HL-60/S4 treated with retinoic acid at 250 ng/mL for 4 days and 3 days (cell line): ENCODE results near the gene SECTM1.
"Not testable (repeated sequence)": the region's sequence is repeated elsewhere in the genome, so short reads cannot be mapped to it uniquely, and the experiment has no call there.

Experiments
- in situ Hi-C: fragments of 300-500 bp; cut with MboI; formaldehyde crosslinking; loops from 2 replicates; pipeline ENCODE4 v1.7.0; 2022; ENCODE audit warnings: low sequenced_read_pairs

The SECTM1 gene

GRCh38 chr17:82333279-82334171, at the start of gene SECTM1:
Gene SECTM1, minus strand, starts transcription at chr17:82333766. Its CDS starts 6,526 bp downstream, at chr17:82327240.
- in situ Hi-C loops: no loop called here

GRCh38 chr17:82382933-82383255, 49.3 kb upstream of the SECTM1 start:
- in situ Hi-C loops: no loop called here

- in situ Hi-C loops: not testable (repeated sequence)
Observed at GRCh38 chr17:82382220-82382932, 48.8 kb upstream of the SECTM1 start.

GRCh38 chr17:82381703-82382009, 48.1 kb upstream of the SECTM1 start:
- in situ Hi-C loops: not testable (repeated sequence)

- in situ Hi-C loops: no loop called here
Observed at GRCh38 chr17:82380860-82381702, 47.5 kb upstream of the SECTM1 start.

GRCh38 chr17:82378741-82379021, 45.1 kb upstream of the SECTM1 start:
- in situ Hi-C loops: no loop called here

GRCh38 chr17:82377924-82378740, 44.6 kb upstream of the SECTM1 start:
- in situ Hi-C loops: no loop called here

GRCh38 chr17:82377294-82377693, 43.7 kb upstream of the SECTM1 start:
- in situ Hi-C loops: not testable (repeated sequence)

- in situ Hi-C loops: no loop called here
Observed at GRCh38 chr17:82376042-82376730, 42.6 kb upstream of the SECTM1 start.

GRCh38 chr17:82375359-82376041, 41.9 kb upstream of the SECTM1 start:
- in situ Hi-C loops: no loop called here

GRCh38 chr17:82374626-82375331, 41.2 kb upstream of the SECTM1 start:
- in situ Hi-C loops: no loop called here

- in situ Hi-C loops: no loop called here
Observed at GRCh38 chr17:82373731-82374625, 40.4 kb upstream of the SECTM1 start.

GRCh38 chr17:82373072-82373452, 39.5 kb upstream of the SECTM1 start:
- in situ Hi-C loops: not testable (repeated sequence)

GRCh38 chr17:82372249-82373071, 38.9 kb upstream of the SECTM1 start:
- in situ Hi-C loops: no loop called here

- in situ Hi-C loops: no loop called here
Observed at GRCh38 chr17:82371333-82372248, 38.0 kb upstream of the SECTM1 start, which contains the start of gene UTS2R. Gene UTS2R, plus strand, starts transcription at chr17:82371765. Its CDS starts 2,560 bp downstream, at chr17:82374325.
